CD8-positive, alpha-beta memory T cell (primary cell): Measurements from ENCODE around the gene COL10A1. TPM values are rescaled to one million over a fixed set of nuclear protein-coding genes. Genes with fewer than 3 reads are reported as not detected.

Experiments used
- CTCF ChIA-PET: fragments of 350-600 bp; sonication (Branson Sonifier 250); formaldehyde crosslinking; loops from one replicate; lab custom pipeline; 2021; ENCODE audit warnings: antibody characterized with exemption; lab: Charles Lee
- POLR2A ChIA-PET: fragments of 350-600 bp; sonication (Branson Sonifier 250); formaldehyde crosslinking; loops from one replicate; lab custom pipeline; 2021; ENCODE audit warnings: antibody characterized with exemption; lab: Charles Lee
- DNase-seq, 5 donors: peaks; one replicate each; pipeline versions ENCODE4 v3.0.0 to v3.0.0-alpha.2; 2020 to 2022; ENCODE audit warnings: mixed read lengths in 1 of 5
- H3K27ac ChIP-seq: one replicate; pipeline ENCODE4 v1.7.0; 2013; ENCODE audit warnings: low read depth, mild to moderate bottlenecking, low read length, moderate library complexity
- H3K27me3 ChIP-seq: 2 replicates; pipeline ENCODE4 v1.7.0; 2013; ENCODE audit warnings: low read length, mild to moderate bottlenecking; ENCODE audit not compliant: insufficient read depth, poor library complexity, severe bottlenecking
- H3K36me3 ChIP-seq: 2 replicates; pipeline ENCODE4 v1.7.0; 2013; ENCODE audit warnings: mild to moderate bottlenecking, low read length, moderate library complexity; ENCODE audit not compliant: insufficient read depth
- H3K4me1 ChIP-seq: 2 replicates; pipeline ENCODE4 v1.7.0; 2013; ENCODE audit warnings: mild to moderate bottlenecking, low read length, moderate library complexity; ENCODE audit not compliant: insufficient read depth
- H3K4me3 ChIP-seq: 2 replicates; pipeline ENCODE4 v1.7.0; 2013; ENCODE audit warnings: mild to moderate bottlenecking, low read length
- H3K9me3 ChIP-seq: 2 replicates; pipeline ENCODE4 v1.7.0; 2013; ENCODE audit warnings: mild to moderate bottlenecking, low read length
- H3K27ac Mint-ChIP-seq, 8 donors: one replicate each; pipeline ENCODE4 v1.8.0; 2020 to 2021; ENCODE audit warnings: mixed read lengths in 8 of 8, mild to moderate bottlenecking in 6 of 8, inconsistent platforms in 3 of 8, moderate library complexity in 3 of 8
- H3K27me3 Mint-ChIP-seq, 2 donors: one replicate each; pipeline ENCODE4 v1.8.0; 2020 to 2021; ENCODE audit warnings: mixed read lengths in 2 of 2, mild to moderate bottlenecking in 1 of 2, moderate library complexity in 1 of 2
- H3K36me3 Mint-ChIP-seq, 3 donors: one replicate each; pipeline ENCODE4 v1.8.0; 2020 to 2021; ENCODE audit warnings: mixed read lengths in 3 of 3, inconsistent platforms in 1 of 3, mild to moderate bottlenecking in 1 of 3
- H3K4me1 Mint-ChIP-seq, 3 donors: one replicate each; pipeline ENCODE4 v1.8.0; 2020 to 2021; ENCODE audit warnings: mixed read lengths in 3 of 3, inconsistent platforms in 1 of 3, mild to moderate bottlenecking in 1 of 3
- H3K4me3 Mint-ChIP-seq, 7 donors: one replicate each; pipeline ENCODE4 v1.8.0; 2020 to 2021; ENCODE audit warnings: mixed read lengths in 7 of 7, mild to moderate bottlenecking in 6 of 7, moderate library complexity in 4 of 7, inconsistent platforms in 2 of 7
- H3K9me3 Mint-ChIP-seq, 5 donors: one replicate each; pipeline ENCODE4 v1.8.0; 2020 to 2022; ENCODE audit warnings: mixed read lengths in 5 of 5, mild to moderate bottlenecking in 3 of 5, moderate library complexity in 2 of 5, inconsistent platforms in 1 of 5
- polyA plus RNA-seq: library from polyadenylated mRNA; unstranded; fragments of 300-500 nt; fragmentation: Illumina TruSeq; gene quantifications from one replicate; pipeline ENCODE4 v1.2.3, GENCODE V29; 2021
- total RNA-seq, 2 experiments: library from RNA; stranded (reverse); gene quantifications; one replicate each; pipeline ENCODE4 v1.2.3, GENCODE V29; 2021

The COL10A1 gene
- total and polyA plus RNA-seq, 3 experiments from 2014 or later: not detected

DNA sequence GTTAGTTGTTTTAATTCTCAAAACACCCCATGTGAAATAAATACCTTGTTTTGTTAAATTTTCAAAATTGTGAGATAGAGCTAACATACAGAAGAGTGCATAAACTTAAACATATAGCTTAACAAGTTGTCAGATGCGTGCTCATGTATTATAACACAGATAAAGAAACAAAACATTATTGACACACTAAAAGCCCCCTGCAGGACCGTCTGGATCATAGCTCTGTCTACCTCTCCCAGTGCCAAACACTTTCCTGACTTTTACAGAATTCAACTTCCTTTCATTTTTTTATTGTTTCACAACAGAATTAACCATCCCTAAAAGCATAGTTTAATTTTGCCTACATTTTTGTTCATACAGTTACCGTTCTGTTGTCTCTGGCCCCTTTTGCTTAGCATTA lies 47.4 kb downstream of the COL10A1 start:
- Histone ChIP-seq H3K27me3 (no peaks in the 10 kb centered on the region), H3K36me3 (no peaks in the 10 kb centered on the region), H3K27ac (no peak overlapping the region), H3K4me3 (no peak overlapping the region), H3K9me3 (no peaks in the 10 kb centered on the region), H3K4me1 (no peaks in the 10 kb centered on the region)
- no peak overlapping the region for H3K4me3 Mint-ChIP-seq
- CTCF ChIA-PET: no interaction called here
- no peaks in the 10 kb centered on the region for H3K36me3 Mint-ChIP-seq
- peaks cover 6 to 34% of the 10 kb centered on the region in 2 donors for H3K27me3 Mint-ChIP-seq
- POLR2A ChIA-PET: no interaction called here
- no peaks in the 10 kb centered on the region for H3K9me3 Mint-ChIP-seq
- no peak overlapping the region for H3K27ac Mint-ChIP-seq
- DNase-seq: no peak
- H3K4me1 Mint-ChIP-seq: no peaks in the 10 kb centered on the region

DNA sequence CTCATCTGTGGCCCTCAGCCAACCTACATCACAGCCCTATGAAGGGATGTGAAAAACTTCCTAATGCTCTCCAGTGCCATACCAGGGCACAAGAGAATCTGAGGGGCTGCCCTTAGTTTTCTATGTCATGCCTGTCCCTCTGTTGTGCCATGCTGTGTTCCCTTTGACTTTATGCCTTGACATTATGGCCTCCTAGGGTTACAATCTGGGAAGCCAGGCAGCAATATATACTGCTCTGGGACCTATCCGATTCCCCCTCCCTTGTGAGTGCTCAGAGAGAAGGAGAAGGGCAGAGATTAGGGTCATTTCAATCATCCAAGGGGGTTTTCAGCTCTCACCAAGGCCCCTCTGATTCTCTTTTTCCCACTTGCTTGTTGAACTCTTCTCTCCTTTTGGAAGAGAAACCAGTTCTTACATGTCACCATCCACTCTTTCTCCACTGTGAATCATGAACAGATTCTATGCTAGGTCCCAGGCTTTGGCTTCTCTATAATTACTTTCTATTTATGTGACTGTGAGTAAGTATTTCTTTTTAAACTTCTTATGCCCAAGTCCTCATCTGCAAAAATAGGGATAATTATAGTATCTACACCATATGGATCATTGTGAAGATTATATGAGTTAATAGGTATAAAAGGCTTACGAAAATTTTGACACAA lies 51.1 kb downstream of the COL10A1 start:
- no peak overlapping the region for H3K4me3 Mint-ChIP-seq

DNA sequence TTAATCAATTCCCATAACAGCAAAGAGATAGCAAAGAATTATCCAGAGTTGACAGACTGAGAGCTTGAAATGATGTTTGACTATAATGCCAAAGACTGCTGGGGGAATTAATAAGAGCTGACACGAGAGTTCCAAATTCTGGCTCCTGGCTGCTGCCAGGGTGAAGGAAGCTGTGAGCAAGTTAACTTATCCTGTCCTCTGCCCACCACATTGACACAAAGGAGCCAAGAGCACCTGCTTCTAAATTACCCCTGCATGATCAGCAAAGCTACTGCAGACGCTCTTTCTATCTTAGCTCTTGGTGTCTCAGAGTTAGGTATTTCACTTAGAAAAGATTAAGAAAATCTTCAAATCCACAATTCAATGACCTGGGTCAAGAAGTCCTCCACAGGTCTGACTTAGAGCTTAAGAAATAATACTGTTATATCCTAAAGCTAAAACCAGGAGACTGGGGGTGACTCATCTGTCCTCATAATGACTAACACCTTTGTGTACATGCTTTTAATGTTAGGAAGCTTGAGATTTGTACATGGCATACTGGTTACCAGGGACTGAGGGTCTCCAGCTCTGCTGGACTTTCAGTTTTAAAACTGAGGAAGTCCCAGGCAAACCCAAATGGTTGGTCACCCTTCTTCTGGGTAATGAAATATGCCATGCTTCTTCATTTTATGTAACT lies 52.0 kb downstream of the COL10A1 start:
- DNase-seq: no peak
- no peak overlapping the region for H3K4me3 ChIP-seq
- peaks cover 0 to 5% of the 10 kb centered on the region in 2 donors for H3K27me3 Mint-ChIP-seq
- H3K27me3 ChIP-seq: no peaks in the 10 kb centered on the region
- H3K36me3 Mint-ChIP-seq: no peaks in the 10 kb centered on the region
- H3K36me3 ChIP-seq: no peaks in the 10 kb centered on the region
- ChIA-PET POLR2A (no interaction called here), CTCF (no interaction called here)
- H3K9me3 ChIP-seq: no peaks in the 10 kb centered on the region
- no peaks in the 10 kb centered on the region for H3K4me1 ChIP-seq
- H3K9me3 Mint-ChIP-seq: no peaks in the 10 kb centered on the region
- H3K4me3 Mint-ChIP-seq: no peak overlapping the region
- H3K27ac ChIP-seq: no peak overlapping the region
- no peak overlapping the region for H3K27ac Mint-ChIP-seq
- no peaks in the 10 kb centered on the region for H3K4me1 Mint-ChIP-seq

More for the DNA sequence above, 51.1 kb downstream of the COL10A1 start:
- no peaks in the 10 kb centered on the region for H3K9me3 ChIP-seq
- Mint-ChIP-seq H3K27me3 (peaks cover 0 to 8% of the 10 kb centered on the region in 2 donors), H3K9me3 (no peaks in the 10 kb centered on the region), H3K27ac (no peak overlapping the region), H3K4me1 (no peaks in the 10 kb centered on the region), H3K36me3 (no peaks in the 10 kb centered on the region)
- H3K4me1 ChIP-seq: no peaks in the 10 kb centered on the region
- no peaks in the 10 kb centered on the region for H3K27me3 ChIP-seq
- H3K36me3 ChIP-seq: no peaks in the 10 kb centered on the region
- ChIA-PET CTCF (no interaction called here), POLR2A (no interaction called here)
- DNase-seq: no peak
- no peak overlapping the region for H3K4me3 ChIP-seq
- no peak overlapping the region for H3K27ac ChIP-seq

DNA sequence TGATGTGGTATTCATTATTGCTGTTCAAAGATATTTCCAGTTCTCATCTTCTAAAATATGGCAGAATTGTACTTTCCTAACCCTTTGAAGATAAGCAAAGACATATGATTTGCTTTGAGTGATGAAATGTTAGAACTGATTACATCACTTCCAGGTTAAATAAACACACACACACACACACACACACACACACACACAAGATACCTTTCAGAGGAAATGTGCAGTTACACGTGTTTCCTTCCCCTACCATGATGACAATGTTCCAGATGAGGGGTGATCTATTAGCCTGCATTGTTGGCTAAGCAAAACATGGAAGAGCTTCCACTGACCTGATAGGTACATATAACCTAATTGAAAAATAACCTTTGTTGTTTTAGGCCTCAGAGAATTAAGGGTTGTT lies 53.6 kb downstream of the COL10A1 start:
- no peak overlapping the region for H3K4me3 ChIP-seq
- POLR2A ChIA-PET: no interaction called here
- Mint-ChIP-seq H3K4me1 (no peaks in the 10 kb centered on the region), H3K27me3 (peaks cover 0 to 4% of the 10 kb centered on the region in 2 donors), H3K27ac (no peak overlapping the region), H3K9me3 (no peaks in the 10 kb centered on the region), H3K4me3 (no peak overlapping the region), H3K36me3 (no peaks in the 10 kb centered on the region)
- no peaks in the 10 kb centered on the region for H3K9me3 ChIP-seq
- no peaks in the 10 kb centered on the region for H3K36me3 ChIP-seq
- no peak overlapping the region for H3K27ac ChIP-seq
- CTCF ChIA-PET: no interaction called here
- no peak for DNase-seq
- no peaks in the 10 kb centered on the region for H3K4me1 ChIP-seq
- no peaks in the 10 kb centered on the region for H3K27me3 ChIP-seq

DNA sequence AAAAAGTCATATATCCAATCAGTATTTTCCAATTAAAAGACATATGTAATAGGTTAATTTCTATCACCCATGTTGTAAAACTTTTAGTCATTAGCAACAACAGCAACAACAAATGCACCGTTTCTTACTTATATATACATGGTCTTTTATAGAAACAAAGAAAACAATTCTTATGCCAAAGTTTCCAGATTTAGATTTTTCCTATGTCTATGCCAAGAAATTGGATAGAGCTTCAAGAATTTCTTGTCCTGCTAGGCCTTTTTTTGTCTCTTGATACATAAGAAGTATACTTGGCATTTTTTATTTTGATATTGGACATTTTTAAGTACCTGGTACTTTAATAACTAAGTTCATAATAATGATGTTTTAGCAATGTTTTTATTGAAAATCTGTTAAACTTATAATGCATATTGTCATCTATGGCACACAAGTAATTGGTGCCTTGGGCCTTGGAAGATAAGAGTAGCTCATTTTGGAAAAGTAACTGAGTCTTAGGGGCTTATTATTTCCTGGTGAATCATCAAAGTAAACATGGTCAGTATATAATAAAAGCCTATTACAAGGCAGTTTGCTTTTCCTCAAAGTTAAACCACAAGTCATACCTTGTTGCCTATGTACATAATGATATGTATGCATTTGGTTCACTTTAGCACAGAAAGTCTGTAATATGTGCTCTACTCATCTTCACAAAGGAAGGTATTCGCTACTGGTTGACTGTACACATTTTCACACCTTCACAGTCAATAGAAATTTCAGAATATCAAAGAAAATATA lies 55.1 kb downstream of the COL10A1 start:
- no peak overlapping the region for H3K4me3 ChIP-seq
- H3K27ac ChIP-seq: no peak overlapping the region
- no peaks in the 10 kb centered on the region for H3K4me1 ChIP-seq
- Mint-ChIP-seq H3K27ac (no peak overlapping the region), H3K4me1 (no peaks in the 10 kb centered on the region), H3K36me3 (no peaks in the 10 kb centered on the region), H3K9me3 (no peaks in the 10 kb centered on the region), H3K4me3 (no peak overlapping the region), H3K27me3 (peaks cover 0 to 12% of the 10 kb centered on the region in 2 donors)
- no peaks in the 10 kb centered on the region for H3K36me3 ChIP-seq
- no peaks in the 10 kb centered on the region for H3K27me3 ChIP-seq
- CTCF ChIA-PET: no interaction called here
- POLR2A ChIA-PET: no interaction called here
- DNase-seq: no peak
- no peaks in the 10 kb centered on the region for H3K9me3 ChIP-seq

DNA sequence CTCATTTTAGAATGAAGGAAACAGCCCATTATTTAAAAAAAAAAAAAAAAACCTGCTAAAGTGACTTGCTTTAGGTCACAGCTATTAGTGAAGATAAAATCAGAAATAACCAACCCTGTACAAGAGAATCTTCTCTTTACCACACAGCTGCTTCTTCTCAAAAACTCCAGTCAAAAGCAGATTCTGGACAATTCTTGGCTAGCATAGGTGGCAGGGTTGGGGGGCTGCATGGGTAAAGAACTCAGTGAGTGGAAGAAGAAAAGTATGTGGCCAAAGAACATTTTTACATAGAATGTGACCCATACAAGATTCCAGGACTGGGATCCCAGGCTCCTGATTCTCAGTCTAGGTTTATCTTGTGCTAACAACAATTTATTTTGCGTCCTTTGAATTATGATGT lies 55.8 kb downstream of the COL10A1 start:
- Mint-ChIP-seq H3K27me3 (peaks cover 0 to 12% of the 10 kb centered on the region in 2 donors), H3K4me1 (no peaks in the 10 kb centered on the region), H3K36me3 (no peaks in the 10 kb centered on the region), H3K9me3 (no peaks in the 10 kb centered on the region), H3K27ac (no peak overlapping the region), H3K4me3 (no peak overlapping the region)
- DNase-seq: no peak
- H3K27ac ChIP-seq: no peak overlapping the region
- CTCF ChIA-PET: no interaction called here
- no peaks in the 10 kb centered on the region for H3K9me3 ChIP-seq
- POLR2A ChIA-PET: no interaction called here
- no peak overlapping the region for H3K4me3 ChIP-seq
- H3K36me3 ChIP-seq: no peaks in the 10 kb centered on the region
- H3K4me1 ChIP-seq: no peaks in the 10 kb centered on the region
- H3K27me3 ChIP-seq: no peaks in the 10 kb centered on the region

Other genes starting within 250 kb of the COL10A1 start
- under 1 TPM; 0.04 to 0.07 TPM for gene FRK, start 65.2 kb downstream of the COL10A1 start, total RNA-seq
- gene FRK, start 65.2 kb downstream of the COL10A1 start, polyA plus RNA-seq: not detected
- gene NT5DC1, start 25.3 kb downstream of the COL10A1 start, total RNA-seq: 10 to 100 TPM; 46.3 to 47.6 TPM
- gene NT5DC1, start 25.3 kb downstream of the COL10A1 start, polyA plus RNA-seq: 57.1 TPM
- 10 to 100 TPM; 19.3 to 19.9 TPM for gene TSPYL4, start 127.9 kb upstream of the COL10A1 start, total RNA-seq
- gene TSPYL4, start 127.9 kb upstream of the COL10A1 start, polyA plus RNA-seq: 9.4 TPM
- 10 to 100 TPM; 56.6 to 57.4 TPM for gene TSPYL1, start 153.8 kb upstream of the COL10A1 start, total RNA-seq
- gene TSPYL1, start 153.8 kb upstream of the COL10A1 start, polyA plus RNA-seq: 50.5 TPM
- 1 to 10 TPM; 7.5 to 7.9 TPM for gene DSE, start 244.8 kb upstream of the COL10A1 start, total RNA-seq
- gene DSE, start 244.8 kb upstream of the COL10A1 start, polyA plus RNA-seq: 2.7 TPM